WTC11 (cell line): ENCODE results near the gene HNRNPUL1. TPM values are rescaled to one million over a fixed set of nuclear protein-coding genes. Genes with fewer than 3 reads are reported as not detected.

ENCODE experiments used
- ATAC-seq: fragments of 200-7000 bp; cut with Tn5 transposase; 2 replicates; pipeline ENCODE4 v1.10.0; 2021; ENCODE audit warnings: mild to moderate bottlenecking, moderate library complexity
- CTCF ChIA-PET: fragments of 300-600 bp; sonication (Branson Sonifier 250); formaldehyde crosslinking; loops from one replicate; lab custom pipeline; 2021; ENCODE audit warnings: antibody characterized with exemption; lab: Charles Lee
- POLR2A ChIA-PET: fragments of 350-600 bp; sonication (Branson Sonifier 250); formaldehyde crosslinking; loops from one replicate; lab custom pipeline; 2021; ENCODE audit warnings: antibody characterized with exemption; lab: Charles Lee
- DNase-seq: peaks from one replicate; pipeline ENCODE4 v3.0.0; 2021; ENCODE audit warnings: low spot score
- H3K27ac Mint-ChIP-seq: 2 replicates; pipeline ENCODE4 v1.8.0; 2021; ENCODE audit warnings: mixed read lengths
- H3K27me3 Mint-ChIP-seq: 2 replicates; pipeline ENCODE4 v1.8.0; 2021; ENCODE audit warnings: low read depth, mild to moderate bottlenecking, moderate library complexity, mixed read lengths
- H3K36me3 Mint-ChIP-seq: 2 replicates; pipeline ENCODE4 v1.8.0; 2021; ENCODE audit warnings: mixed read lengths
- H3K4me1 Mint-ChIP-seq: 2 replicates; pipeline ENCODE4 v1.8.0; 2022; ENCODE audit warnings: mixed read lengths
- H3K4me3 Mint-ChIP-seq: 2 replicates; pipeline ENCODE4 v1.8.0; 2021; ENCODE audit warnings: mild to moderate bottlenecking, moderate library complexity, mixed read lengths
- H3K9me3 Mint-ChIP-seq: 2 replicates; pipeline ENCODE4 v1.8.0; 2021; ENCODE audit warnings: mixed read lengths
- AFF4 ChIP-seq: sonication (generic); formaldehyde crosslinking; IDR thresholded peaks from 2 replicates; pipeline ENCODE4 v1.8.1; 2023; ENCODE audit warnings: mild to moderate bottlenecking, missing genetic modification reagents, borderline replicate concordance
- ARID4B ChIP-seq: sonication (generic); formaldehyde crosslinking; IDR thresholded peaks from 2 replicates; pipeline ENCODE4 v1.8.0; 2023; ENCODE audit warnings: missing genetic modification reagents, mild to moderate bottlenecking, borderline replicate concordance
- GRHL2 ChIP-seq: fragments of 250-450 bp; sonication (Bioruptor Pico); IDR thresholded peaks from 2 replicates; pipeline ENCODE4 v1.8.0; 2022; ENCODE audit warnings: mild to moderate bottlenecking, moderate library complexity; ENCODE audit not compliant: insufficient replicate concordance, severe bottlenecking
- HMGA2 ChIP-seq: fragments of 250-450 bp; sonication (Bioruptor Pico); IDR thresholded peaks from 2 replicates; pipeline ENCODE4 v1.4.0; 2021; ENCODE audit warnings: mild to moderate bottlenecking, moderate library complexity
- HMGXB4 ChIP-seq: sonication (generic); formaldehyde crosslinking; IDR thresholded peaks from 2 replicates; pipeline ENCODE4 v1.8.1; 2023; ENCODE audit warnings: mild to moderate bottlenecking, moderate library complexity, missing genetic modification reagents
- NR2C2 ChIP-seq: sonication (generic); formaldehyde crosslinking; IDR thresholded peaks from 2 replicates; pipeline ENCODE4 v1.8.0; 2022; ENCODE audit warnings: mild to moderate bottlenecking, missing genetic modification reagents
- PRDM15 ChIP-seq: sonication (generic); formaldehyde crosslinking; IDR thresholded peaks from 2 replicates; pipeline ENCODE4 v1.8.0; 2022; ENCODE audit warnings: missing genetic modification reagents
- PREB ChIP-seq: sonication (generic); formaldehyde crosslinking; IDR thresholded peaks from 2 replicates; pipeline ENCODE4 v1.8.1; 2022; ENCODE audit warnings: mild to moderate bottlenecking, missing genetic modification reagents, moderate library complexity, borderline replicate concordance
- STAT6 ChIP-seq: sonication (generic); formaldehyde crosslinking; conservative IDR thresholded peaks from 2 replicates; pipeline ENCODE4 v1.8.1; 2023; ENCODE audit warnings: mild to moderate bottlenecking, low read depth, missing genetic modification reagents, moderate library complexity
- TP53 ChIP-seq: sonication (generic); formaldehyde crosslinking; IDR thresholded peaks from 2 replicates; pipeline ENCODE4 v1.8.1; 2023; ENCODE audit warnings: mild to moderate bottlenecking, missing genetic modification reagents
- ZBTB21 ChIP-seq: sonication (generic); formaldehyde crosslinking; IDR thresholded peaks from 2 replicates; pipeline ENCODE4 v1.8.1; 2023; ENCODE audit warnings: mild to moderate bottlenecking, missing genetic modification reagents, borderline replicate concordance
- ZMAT4 ChIP-seq: fragments of 250-450 bp; sonication (Bioruptor Pico); IDR thresholded peaks from 2 replicates; pipeline ENCODE4 v1.9.0; 2021; ENCODE audit warnings: mild to moderate bottlenecking
- ZNF263 ChIP-seq: sonication (generic); formaldehyde crosslinking; IDR thresholded peaks from 2 replicates; pipeline ENCODE4 v1.8.1; 2022; ENCODE audit warnings: low read depth, mild to moderate bottlenecking, moderate library complexity, missing genetic modification reagents
- ZNF416 ChIP-seq: fragments of 250-450 bp; sonication (Bioruptor Pico); IDR thresholded peaks from 2 replicates; pipeline ENCODE4 v1.9.0; 2021; ENCODE audit warnings: mild to moderate bottlenecking, inconsistent platforms
- total RNA-seq: library from RNA; stranded (reverse); gene quantifications from 3 replicates; pipeline ENCODE4 v1.2.3, GENCODE V29; 2021

HNRNPUL1 gene
- total RNA-seq, 1 experiment from 2014 or later, result 282 TPM

GRCh38 chr19:41328842-41329225 is 64.7 kb downstream of the HNRNPUL1 start:
- Mint-ChIP-seq H3K36me3 (no peaks in the 10 kb centered on the region), H3K27ac (peak overlapping the region; percentile 62; the same call in 1 of the 2 replicates), H3K9me3 (no peaks in the 10 kb centered on the region), H3K4me1 (peaks cover 58% of the 10 kb centered on the region), H3K27me3 (peaks cover 19% of the 10 kb centered on the region), H3K4me3 (no peak overlapping the region)
- no peak for DNase-seq
- POLR2A ChIA-PET, result no interaction called here
- no peak for ATAC-seq
- CTCF ChIA-PET, result interaction anchor here (1.4 to 4.8 kb wide), 2 partner anchors 25 to 425 kb away, joined by 3 to 44 read pairs; partner anchors contain the start of gene TGFB1
- TF ChIP-seq HMGXB4 (CRISPR knock-in tag) (no peak), HMGA2 (CRISPR knock-in tag) (no peak), ZMAT4 (CRISPR knock-in tag) (no peak), ZBTB21 (CRISPR knock-in tag) (no peak), PRDM15 (no peak), NR2C2 (CRISPR knock-in tag) (no peak), STAT6 (no peak), PREB (no peak), TP53 (CRISPR knock-in tag) (no peak), ZNF416 (CRISPR knock-in tag) (no peak), GRHL2 (CRISPR knock-in tag) (no peak), ZNF263 (CRISPR knock-in tag) (no peak), ARID4B (CRISPR knock-in tag) (no peak), AFF4 (CRISPR knock-in tag) (no peak)
